HCT116 (cell line): ENCODE results near the gene CHD1L. TPM values are rescaled to one million over a fixed set of nuclear protein-coding genes. Genes with fewer than 3 reads are reported as not detected.

Source experiments
- ATAC-seq: fragments of 200-7000 bp; cut with Tn5 transposase; 2 replicates; pipeline ENCODE4 v1.9.1; 2020; ENCODE audit warnings: mild to moderate bottlenecking, moderate library complexity
- BruUV-seq: library from RNA; stranded (reverse); fragments of 400-500 nt; replicated peaks from 2 replicates; lab custom pipeline; 2021; lab: Mats Ljungman, UMichigan
- CTCF ChIA-PET: fragments of 300-600 bp; sonication (Branson Sonifier 250); formaldehyde crosslinking; loops from one replicate; lab custom pipeline; 2021; ENCODE audit warnings: antibody characterized with exemption; lab: Charles Lee
- POLR2A ChIA-PET: fragments of 300-600, 350-600 bp; sonication (Branson Sonifier 250); formaldehyde crosslinking; loops from one replicate; lab custom pipeline; 2021; ENCODE audit warnings: antibody characterized with exemption; lab: Charles Lee
- RAD21 ChIA-PET, 2 experiments: fragments of 300-600 bp; sonication (Branson Sonifier 250); formaldehyde crosslinking; loops; one replicate each; lab custom pipeline; 2023; ENCODE audit warnings: low total read pairs in 2 of 2; ENCODE audit not compliant: uncharacterized antibody in 2 of 2, unreplicated experiment in 2 of 2, low non-redundant PET in 1 of 2; lab: Charles Lee
- DNase-seq: peaks from one replicate; pipeline ENCODE4 v3.0.0-alpha.2; 2010; ENCODE audit warnings: low read depth, low spot score
- H2AFZ ChIP-seq: fragments of 200-600 bp; shearing (Covaris generic), sonication (generic); 2 replicates; pipeline ENCODE4 v1.6.1; 2017; ENCODE audit warnings: low read depth, mixed run types, mixed read lengths, antibody characterized with exemption, low read length; ENCODE audit not compliant: poor library complexity, severe bottlenecking
- H3K27ac ChIP-seq: 2 replicates; pipeline ENCODE4 v1.5.1; 2012; ENCODE audit warnings: low read depth, low read length
- H3K27me3 ChIP-seq: fragments of 200-600 bp; sonication (generic); 2 replicates; pipeline ENCODE4 v1.6.1; 2016; ENCODE audit warnings: mixed run types, low read length, mixed read lengths; ENCODE audit not compliant: insufficient read depth
- H3K36me3 ChIP-seq, 2 experiments: fragments of 200-500 bp in 1 of 2; fragments of 200-600 bp in 1 of 2; sonication (Bioruptor generic) in 1 of 2; sonication (generic) in 1 of 2; 2 replicates each; pipeline versions ENCODE4 v1.5.1 to v1.6.1; 2014 to 2016; ENCODE audit warnings: low read length in 2 of 2, inconsistent platforms in 1 of 2, mixed read lengths in 1 of 2, mixed run types in 1 of 2; ENCODE audit not compliant: insufficient read depth in 2 of 2, control insufficient read depth in 1 of 2
- H3K4me1 ChIP-seq, 2 experiments: fragments of 200-600 bp in 1 of 2; sonication (generic) in 1 of 2; 2 replicates each; pipeline versions ENCODE4 v1.5.1 to v1.6.1; 2012 to 2017; ENCODE audit warnings: low read length in 2 of 2, inconsistent platforms in 1 of 2, mild to moderate bottlenecking in 1 of 2, mixed read lengths in 1 of 2, mixed run types in 1 of 2, moderate library complexity in 1 of 2; ENCODE audit not compliant: insufficient read depth in 2 of 2, control insufficient read depth in 1 of 2
- H3K4me2 ChIP-seq: fragments of 200-600 bp; sonication (generic); 2 replicates; pipeline ENCODE4 v1.6.1; 2017; ENCODE audit warnings: mixed run types, low read length, mixed read lengths
- H3K4me3 ChIP-seq, 2 experiments: fragments of 200-600 bp in 1 of 2; sonication (generic) in 1 of 2; replicated peaks in 1 of 2; 2 replicates each; pipeline ENCODE4 v1.5.1; 2011 to 2016; ENCODE audit warnings: low read length in 2 of 2, control low read depth in 1 of 2, low read depth in 1 of 2, mild to moderate bottlenecking in 1 of 2, mixed read lengths in 1 of 2, mixed run types in 1 of 2
- H3K79me2 ChIP-seq: fragments of 200-600 bp; sonication (generic); 2 replicates; pipeline ENCODE4 v1.6.1; 2017; ENCODE audit warnings: mild to moderate bottlenecking, mixed run types, low read length, moderate library complexity, mixed read lengths; ENCODE audit not compliant: insufficient read depth
- H3K9ac ChIP-seq: fragments of 200-600 bp; sonication (generic); 2 replicates; pipeline ENCODE4 v1.6.1; 2016; ENCODE audit warnings: low read length, mixed read lengths
- H3K9me2 ChIP-seq: fragments of 200-600 bp; sonication (generic), shearing (Covaris generic); 2 replicates; pipeline ENCODE4 v1.6.1; 2017; ENCODE audit warnings: mixed run types, mild to moderate bottlenecking, moderate library complexity; ENCODE audit not compliant: insufficient read depth
- H3K9me3 ChIP-seq, 2 experiments: fragments of 200-500 bp in 1 of 2; fragments of 200-600 bp in 1 of 2; sonication (Bioruptor generic) in 1 of 2; sonication (generic) in 1 of 2; 2 replicates each; pipeline ENCODE4 v1.6.1; 2014 to 2017; ENCODE audit warnings: low read length in 2 of 2, mixed read lengths in 2 of 2, inconsistent platforms in 1 of 2, low read depth in 1 of 2, mild to moderate bottlenecking in 1 of 2, mixed run types in 1 of 2, moderate library complexity in 1 of 2; ENCODE audit not compliant: control insufficient read depth in 1 of 2, insufficient read depth in 1 of 2
- H4K20me1 ChIP-seq: fragments of 200-600 bp; sonication (generic), shearing (Covaris generic); 2 replicates; pipeline ENCODE4 v1.6.1; 2017; ENCODE audit warnings: mixed run types, mild to moderate bottlenecking, moderate library complexity; ENCODE audit not compliant: insufficient read depth
- CEBPB ChIP-seq: IDR thresholded peaks from 2 replicates; pipeline ENCODE4 v1.6.1; 2012; ENCODE audit warnings: low read depth
- EZH2 ChIP-seq: fragments of 200-600 bp; sonication (generic); IDR thresholded peaks from 2 replicates; pipeline ENCODE4 v1.6.1; 2017; ENCODE audit warnings: antibody characterized with exemption, mixed run types
- FOSL1 ChIP-seq: IDR thresholded peaks from 2 replicates; pipeline ENCODE4 v1.6.1; 2012; ENCODE audit warnings: low read depth
- JUND ChIP-seq: IDR thresholded peaks from 2 replicates; pipeline ENCODE4 v1.6.1; 2012
- POLR2A ChIP-seq: IDR thresholded peaks from 2 replicates; pipeline ENCODE4 v1.7.0; 2011; ENCODE audit warnings: borderline replicate concordance; ENCODE audit not compliant: insufficient read depth, insufficient read length; ENCODE audit errors: extremely low read depth
- RAD21 ChIP-seq: IDR thresholded peaks from 2 replicates; pipeline ENCODE4 v1.6.1; 2012; ENCODE audit warnings: low read depth, mild to moderate bottlenecking
- SIN3A ChIP-seq: IDR thresholded peaks from 2 replicates; pipeline ENCODE4 v1.6.1; 2012; ENCODE audit warnings: low read depth
- SP1 ChIP-seq: IDR thresholded peaks from 2 replicates; pipeline ENCODE4 v1.6.1; 2012; ENCODE audit warnings: low read depth
- ZFX ChIP-seq: fragments of 450-650 bp; IDR thresholded peaks from 2 replicates; pipeline ENCODE4 v1.6.1; 2017
- ZNF274 ChIP-seq: fragments of 200-500 bp; sonication (Bioruptor generic); IDR thresholded peaks from 2 replicates; pipeline ENCODE4 v1.6.1; 2014; ENCODE audit warnings: mild to moderate bottlenecking, low read depth, low read length, inconsistent platforms
- intact Hi-C: fragments of 100-400 bp; cut with micrococcal nuclease; formaldehyde crosslinking; loops from 2 replicates; pipeline ENCODE4 v1.10.0; 2022
- total RNA-seq: library from RNA; stranded (reverse); gene quantifications from one replicate; pipeline ENCODE4 v1.2.1, GENCODE V29; 2021; ENCODE audit not compliant: unreplicated experiment
- TF ChIP-seq, protein P1 (sequence below): IDR thresholded peaks from 2 replicates; pipeline ENCODE4 v1.6.1; 2012
- TF ChIP-seq, protein P2 (sequence below): IDR thresholded peaks from 2 replicates; pipeline ENCODE4 v1.6.1; 2011; ENCODE audit warnings: mild to moderate bottlenecking, low read length, moderate library complexity; ENCODE audit not compliant: insufficient replicate concordance; ENCODE audit errors: extremely low read depth
- TF ChIP-seq, protein P3 (sequence below), 3 experiments: fragments of 200-600 bp in 1 of 3; sonication (generic) in 1 of 3; IDR thresholded peaks in 2 of 3; conservative IDR thresholded peaks in 1 of 3; 2 replicates each; pipeline ENCODE4 v1.5.1; 2012 to 2017; ENCODE audit warnings: low read depth in 2 of 3, low read length in 2 of 3, antibody characterized with exemption in 1 of 3, borderline replicate concordance in 1 of 3, control low read depth in 1 of 3, mild to moderate bottlenecking in 1 of 3, mixed read lengths in 1 of 3, mixed run types in 1 of 3, moderate library complexity in 1 of 3; ENCODE audit not compliant: insufficient read depth in 1 of 3
- TF ChIP-seq, protein P4 (sequence below): IDR thresholded peaks from 2 replicates; pipeline ENCODE4 v1.6.1; 2012; ENCODE audit warnings: low read depth

CHD1L gene
- total RNA-seq, 1 experiment from 2014 or later, result 52.0 TPM

DNA sequence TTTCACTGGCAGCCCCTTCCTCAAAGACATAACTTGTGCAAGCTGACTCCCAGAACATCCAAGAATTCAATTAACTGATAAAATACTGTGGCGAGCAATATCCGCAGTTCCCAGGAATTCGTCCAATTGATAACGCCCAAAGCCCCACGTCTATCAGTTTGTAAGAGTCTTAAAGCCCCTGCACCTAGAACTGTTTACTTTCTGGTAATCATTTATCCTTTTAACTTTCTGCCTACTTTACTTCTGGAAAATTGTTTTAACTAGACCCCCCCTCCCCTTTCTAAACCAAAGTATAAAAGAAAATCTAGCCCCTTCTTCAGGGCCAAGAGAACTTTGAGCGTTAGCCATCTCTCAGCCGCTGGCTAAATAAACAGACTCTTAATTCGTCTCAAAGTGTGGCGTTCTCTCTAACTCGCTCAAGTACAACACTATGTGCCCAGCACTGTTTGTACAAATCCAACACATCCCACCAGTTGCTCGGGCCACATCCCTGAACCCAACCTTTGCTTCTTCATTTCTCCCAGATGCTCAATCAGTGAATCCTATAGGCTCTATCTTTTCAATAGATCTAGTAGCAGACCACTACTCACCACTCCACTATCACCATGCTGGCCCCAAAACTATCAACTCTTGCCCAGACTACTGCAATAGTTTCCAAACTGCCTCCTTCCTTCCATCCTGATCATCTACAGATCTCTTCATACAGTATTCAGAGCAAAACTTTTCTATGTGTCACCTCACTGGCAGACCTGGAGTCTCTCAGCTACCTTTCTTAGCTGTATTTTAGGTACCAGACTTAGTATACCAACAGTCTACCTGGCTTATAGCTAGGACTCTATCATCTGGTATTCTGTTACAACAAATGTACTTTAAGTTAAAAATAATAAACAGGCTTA is 3.3 kb upstream of the CHD1L start:
- ChIA-PET CTCF (no interaction called here), POLR2A (no interaction called here), RAD21 (no interaction called here)
- no peak overlapping the region for H3K4me2 ChIP-seq
- H3K9ac ChIP-seq, result no peak overlapping the region
- DNase-seq, result no peak
- H3K9me2 ChIP-seq, result no peaks in the 10 kb centered on the region
- peaks cover 12% of the 10 kb centered on the region for H3K79me2 ChIP-seq
- no peaks in the 10 kb centered on the region for H3K27me3 ChIP-seq
- TF ChIP-seq FOSL1 (no peak), EZH2 (no peak), CEBPB (no peak), SIN3A (no peak), RAD21 (no peak), ZNF274 (no peak), SP1 (no peak), POLR2A (no peak), ZFX (no peak), JUND (no peak)
- TF ChIP-seq, protein P1, sequence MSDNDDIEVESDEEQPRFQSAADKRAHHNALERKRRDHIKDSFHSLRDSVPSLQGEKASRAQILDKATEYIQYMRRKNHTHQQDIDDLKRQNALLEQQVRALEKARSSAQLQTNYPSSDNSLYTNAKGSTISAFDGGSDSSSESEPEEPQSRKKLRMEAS, result no peak
- TF ChIP-seq, protein P2, sequence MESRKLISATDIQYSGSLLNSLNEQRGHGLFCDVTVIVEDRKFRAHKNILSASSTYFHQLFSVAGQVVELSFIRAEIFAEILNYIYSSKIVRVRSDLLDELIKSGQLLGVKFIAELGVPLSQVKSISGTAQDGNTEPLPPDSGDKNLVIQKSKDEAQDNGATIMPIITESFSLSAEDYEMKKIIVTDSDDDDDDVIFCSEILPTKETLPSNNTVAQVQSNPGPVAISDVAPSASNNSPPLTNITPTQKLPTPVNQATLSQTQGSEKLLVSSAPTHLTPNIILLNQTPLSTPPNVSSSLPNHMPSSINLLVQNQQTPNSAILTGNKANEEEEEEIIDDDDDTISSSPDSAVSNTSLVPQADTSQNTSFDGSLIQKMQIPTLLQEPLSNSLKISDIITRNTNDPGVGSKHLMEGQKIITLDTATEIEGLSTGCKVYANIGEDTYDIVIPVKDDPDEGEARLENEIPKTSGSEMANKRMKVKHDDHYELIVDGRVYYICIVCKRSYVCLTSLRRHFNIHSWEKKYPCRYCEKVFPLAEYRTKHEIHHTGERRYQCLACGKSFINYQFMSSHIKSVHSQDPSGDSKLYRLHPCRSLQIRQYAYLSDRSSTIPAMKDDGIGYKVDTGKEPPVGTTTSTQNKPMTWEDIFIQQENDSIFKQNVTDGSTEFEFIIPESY, result no peak
- TF ChIP-seq, protein P3, sequence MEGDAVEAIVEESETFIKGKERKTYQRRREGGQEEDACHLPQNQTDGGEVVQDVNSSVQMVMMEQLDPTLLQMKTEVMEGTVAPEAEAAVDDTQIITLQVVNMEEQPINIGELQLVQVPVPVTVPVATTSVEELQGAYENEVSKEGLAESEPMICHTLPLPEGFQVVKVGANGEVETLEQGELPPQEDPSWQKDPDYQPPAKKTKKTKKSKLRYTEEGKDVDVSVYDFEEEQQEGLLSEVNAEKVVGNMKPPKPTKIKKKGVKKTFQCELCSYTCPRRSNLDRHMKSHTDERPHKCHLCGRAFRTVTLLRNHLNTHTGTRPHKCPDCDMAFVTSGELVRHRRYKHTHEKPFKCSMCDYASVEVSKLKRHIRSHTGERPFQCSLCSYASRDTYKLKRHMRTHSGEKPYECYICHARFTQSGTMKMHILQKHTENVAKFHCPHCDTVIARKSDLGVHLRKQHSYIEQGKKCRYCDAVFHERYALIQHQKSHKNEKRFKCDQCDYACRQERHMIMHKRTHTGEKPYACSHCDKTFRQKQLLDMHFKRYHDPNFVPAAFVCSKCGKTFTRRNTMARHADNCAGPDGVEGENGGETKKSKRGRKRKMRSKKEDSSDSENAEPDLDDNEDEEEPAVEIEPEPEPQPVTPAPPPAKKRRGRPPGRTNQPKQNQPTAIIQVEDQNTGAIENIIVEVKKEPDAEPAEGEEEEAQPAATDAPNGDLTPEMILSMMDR (IDR thresholded peaks at IDR 0.05 in 2 of 3, conservative IDR thresholded peaks at IDR 0.05 in 1 of 3; ENCODE audit: borderline replicate concordance in 1 of 3, insufficient read depth in 1 of 3, low read depth in 2 of 3, low read length in 2 of 3), result no peak
- TF ChIP-seq, protein P4, sequence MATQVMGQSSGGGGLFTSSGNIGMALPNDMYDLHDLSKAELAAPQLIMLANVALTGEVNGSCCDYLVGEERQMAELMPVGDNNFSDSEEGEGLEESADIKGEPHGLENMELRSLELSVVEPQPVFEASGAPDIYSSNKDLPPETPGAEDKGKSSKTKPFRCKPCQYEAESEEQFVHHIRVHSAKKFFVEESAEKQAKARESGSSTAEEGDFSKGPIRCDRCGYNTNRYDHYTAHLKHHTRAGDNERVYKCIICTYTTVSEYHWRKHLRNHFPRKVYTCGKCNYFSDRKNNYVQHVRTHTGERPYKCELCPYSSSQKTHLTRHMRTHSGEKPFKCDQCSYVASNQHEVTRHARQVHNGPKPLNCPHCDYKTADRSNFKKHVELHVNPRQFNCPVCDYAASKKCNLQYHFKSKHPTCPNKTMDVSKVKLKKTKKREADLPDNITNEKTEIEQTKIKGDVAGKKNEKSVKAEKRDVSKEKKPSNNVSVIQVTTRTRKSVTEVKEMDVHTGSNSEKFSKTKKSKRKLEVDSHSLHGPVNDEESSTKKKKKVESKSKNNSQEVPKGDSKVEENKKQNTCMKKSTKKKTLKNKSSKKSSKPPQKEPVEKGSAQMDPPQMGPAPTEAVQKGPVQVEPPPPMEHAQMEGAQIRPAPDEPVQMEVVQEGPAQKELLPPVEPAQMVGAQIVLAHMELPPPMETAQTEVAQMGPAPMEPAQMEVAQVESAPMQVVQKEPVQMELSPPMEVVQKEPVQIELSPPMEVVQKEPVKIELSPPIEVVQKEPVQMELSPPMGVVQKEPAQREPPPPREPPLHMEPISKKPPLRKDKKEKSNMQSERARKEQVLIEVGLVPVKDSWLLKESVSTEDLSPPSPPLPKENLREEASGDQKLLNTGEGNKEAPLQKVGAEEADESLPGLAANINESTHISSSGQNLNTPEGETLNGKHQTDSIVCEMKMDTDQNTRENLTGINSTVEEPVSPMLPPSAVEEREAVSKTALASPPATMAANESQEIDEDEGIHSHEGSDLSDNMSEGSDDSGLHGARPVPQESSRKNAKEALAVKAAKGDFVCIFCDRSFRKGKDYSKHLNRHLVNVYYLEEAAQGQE, result no peak
- no peaks in the 10 kb centered on the region for H3K36me3 ChIP-seq
- no peak for ATAC-seq
- H2AFZ ChIP-seq, result no peak overlapping the region
- H3K4me1 ChIP-seq, result peaks cover 6 to 10% of the 10 kb centered on the region in 2 experiments; a peak in 3 of 4 replicates
- no peak overlapping the region for H3K27ac ChIP-seq
- no peaks in the 10 kb centered on the region; a peak in 1 of 4 replicates for H3K9me3 ChIP-seq
- no peak overlapping the region for H3K4me3 ChIP-seq
- H4K20me1 ChIP-seq, result peaks cover 7% of the 10 kb centered on the region; the same call in 1 of the 2 replicates
- BruUV-seq, result no TSS peak
- intact Hi-C loops, result no loop called here
